Ovary (tissue), 3 donors: Measurements from ENCODE around the gene GTPBP6.

Experiments
- EP300 ChIP-seq: sonication (generic); formaldehyde crosslinking; IDR thresholded peaks from one replicate; pipeline ENCODE4 v1.6.1; 2017; ENCODE audit warnings: antibody characterized with exemption
- TF ChIP-seq, protein P1 (sequence below), 3 donors: fragments of 450-650 bp in 2 of 3; fragments of 200-600 bp in 1 of 3; IDR thresholded peaks; one replicate each; pipeline versions ENCODE4 v1.5.1 to v1.8.0; 2016 to 2022; ENCODE audit warnings: antibody characterized with exemption in 3 of 3, mild to moderate bottlenecking in 1 of 3
- donor health status: DM: no; HTN: no; CAD: no.

DNA sequence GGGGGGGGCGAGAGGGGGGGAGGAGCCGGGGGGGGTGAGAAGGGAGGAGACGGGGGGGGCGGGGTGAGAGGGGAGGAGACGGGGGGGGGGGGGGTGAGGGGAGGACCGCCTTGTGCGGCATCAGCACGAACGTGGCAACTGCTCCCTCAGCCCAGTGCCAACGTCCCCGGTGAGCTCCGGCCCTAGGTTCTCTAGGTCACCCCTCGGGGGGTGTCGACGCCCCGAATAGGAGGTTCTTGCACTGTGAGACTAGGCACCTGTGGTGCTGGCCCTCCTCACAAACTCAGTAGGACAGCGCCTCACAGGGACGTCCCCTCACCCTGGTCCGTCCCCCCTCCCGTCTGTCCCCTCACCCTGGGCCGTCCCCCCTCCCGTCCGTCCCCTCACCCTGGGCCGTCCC, 21.5 kb upstream of the GTPBP6 start:
- TF ChIP-seq, protein P1, sequence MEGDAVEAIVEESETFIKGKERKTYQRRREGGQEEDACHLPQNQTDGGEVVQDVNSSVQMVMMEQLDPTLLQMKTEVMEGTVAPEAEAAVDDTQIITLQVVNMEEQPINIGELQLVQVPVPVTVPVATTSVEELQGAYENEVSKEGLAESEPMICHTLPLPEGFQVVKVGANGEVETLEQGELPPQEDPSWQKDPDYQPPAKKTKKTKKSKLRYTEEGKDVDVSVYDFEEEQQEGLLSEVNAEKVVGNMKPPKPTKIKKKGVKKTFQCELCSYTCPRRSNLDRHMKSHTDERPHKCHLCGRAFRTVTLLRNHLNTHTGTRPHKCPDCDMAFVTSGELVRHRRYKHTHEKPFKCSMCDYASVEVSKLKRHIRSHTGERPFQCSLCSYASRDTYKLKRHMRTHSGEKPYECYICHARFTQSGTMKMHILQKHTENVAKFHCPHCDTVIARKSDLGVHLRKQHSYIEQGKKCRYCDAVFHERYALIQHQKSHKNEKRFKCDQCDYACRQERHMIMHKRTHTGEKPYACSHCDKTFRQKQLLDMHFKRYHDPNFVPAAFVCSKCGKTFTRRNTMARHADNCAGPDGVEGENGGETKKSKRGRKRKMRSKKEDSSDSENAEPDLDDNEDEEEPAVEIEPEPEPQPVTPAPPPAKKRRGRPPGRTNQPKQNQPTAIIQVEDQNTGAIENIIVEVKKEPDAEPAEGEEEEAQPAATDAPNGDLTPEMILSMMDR (IDR thresholded peaks at IDR 0.05) = no peak
- TF ChIP-seq EP300 = no peak
